ENCODE results near the gene MCCC2.
"Not testable (repeated sequence)": the region's sequence is repeated elsewhere in the genome, so short reads cannot be mapped to it uniquely, and the experiment has no call there.

Gene MCCC2

DNA sequence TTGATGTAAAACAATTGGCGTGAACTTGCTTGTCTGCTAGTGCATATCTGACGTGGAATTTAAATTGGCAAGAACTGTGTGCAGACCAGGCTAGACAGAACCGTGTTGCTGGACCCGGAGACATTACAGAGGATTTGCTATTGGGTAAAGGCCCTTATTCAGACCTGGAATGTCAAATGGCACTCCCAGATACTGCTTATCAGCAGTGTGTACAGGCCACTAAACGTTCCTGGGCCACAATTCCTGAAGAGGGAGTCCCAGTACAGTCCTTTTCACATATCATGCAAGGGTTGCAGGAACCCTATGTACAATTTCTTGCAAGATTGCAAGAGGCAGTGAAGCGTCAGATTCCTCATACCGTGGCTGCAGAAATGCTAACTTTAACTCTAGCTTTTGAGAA lies 13.5 kb upstream of the MCCC2 start:
- H3K4me3 ChIP-seq (replicated peaks in 1 of 2; ENCODE audit: low read depth in 2 of 2, low read length in 2 of 2), result no peak overlapping the region
- TF ChIP-seq, protein P1, sequence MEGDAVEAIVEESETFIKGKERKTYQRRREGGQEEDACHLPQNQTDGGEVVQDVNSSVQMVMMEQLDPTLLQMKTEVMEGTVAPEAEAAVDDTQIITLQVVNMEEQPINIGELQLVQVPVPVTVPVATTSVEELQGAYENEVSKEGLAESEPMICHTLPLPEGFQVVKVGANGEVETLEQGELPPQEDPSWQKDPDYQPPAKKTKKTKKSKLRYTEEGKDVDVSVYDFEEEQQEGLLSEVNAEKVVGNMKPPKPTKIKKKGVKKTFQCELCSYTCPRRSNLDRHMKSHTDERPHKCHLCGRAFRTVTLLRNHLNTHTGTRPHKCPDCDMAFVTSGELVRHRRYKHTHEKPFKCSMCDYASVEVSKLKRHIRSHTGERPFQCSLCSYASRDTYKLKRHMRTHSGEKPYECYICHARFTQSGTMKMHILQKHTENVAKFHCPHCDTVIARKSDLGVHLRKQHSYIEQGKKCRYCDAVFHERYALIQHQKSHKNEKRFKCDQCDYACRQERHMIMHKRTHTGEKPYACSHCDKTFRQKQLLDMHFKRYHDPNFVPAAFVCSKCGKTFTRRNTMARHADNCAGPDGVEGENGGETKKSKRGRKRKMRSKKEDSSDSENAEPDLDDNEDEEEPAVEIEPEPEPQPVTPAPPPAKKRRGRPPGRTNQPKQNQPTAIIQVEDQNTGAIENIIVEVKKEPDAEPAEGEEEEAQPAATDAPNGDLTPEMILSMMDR (IDR thresholded peaks at IDR 0.05; ENCODE audit: low read depth, low read length), result no peak
- peak; percentile 4 to 6 for DNase-seq (ENCODE audit: low read depth in 2 of 2)

DNA sequence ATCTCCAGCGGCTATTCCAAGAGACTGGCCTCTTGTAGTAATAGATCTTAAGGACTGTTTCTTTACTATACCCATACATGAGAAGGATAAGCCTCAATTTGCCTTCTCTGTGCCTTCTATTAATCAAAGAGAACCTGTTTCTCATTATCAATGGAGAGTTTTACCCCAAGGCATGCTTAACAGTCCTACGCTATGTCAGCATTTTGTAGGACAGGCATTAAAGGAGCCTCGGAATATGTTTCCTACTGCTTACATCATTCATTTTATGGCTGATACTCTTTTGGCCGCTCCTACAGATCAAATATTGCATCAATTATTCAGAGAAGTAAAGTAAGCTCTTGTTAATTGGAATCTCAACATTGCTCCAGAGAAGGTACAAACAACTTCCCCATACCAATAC lies 11.6 kb upstream of the MCCC2 start:
- not testable (repeated sequence) for DNase-seq (ENCODE audit: low read depth in 2 of 2); H3K4me3 ChIP-seq (replicated peaks in 1 of 2; ENCODE audit: low read depth in 2 of 2, low read length in 2 of 2)

DNA sequence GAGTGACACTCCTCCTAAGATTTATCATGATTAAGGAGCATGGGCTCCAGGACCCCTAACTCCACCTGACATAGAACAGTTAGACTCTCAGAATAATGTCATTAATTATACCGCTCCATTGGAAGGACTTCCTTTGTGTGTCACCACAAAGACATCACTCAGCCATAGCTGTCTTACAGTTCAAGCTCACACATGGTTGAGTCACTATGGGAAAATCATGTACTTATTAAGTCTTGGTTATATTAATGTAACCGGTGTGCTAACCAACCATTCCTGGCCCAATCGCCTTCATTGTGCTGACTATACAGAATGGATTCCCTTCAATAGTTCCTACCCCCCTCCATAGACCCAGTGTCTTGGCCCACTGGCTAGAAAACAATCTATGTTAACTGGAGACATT lies 10.9 kb upstream of the MCCC2 start:
- TF ChIP-seq, protein P1 (IDR thresholded peaks at IDR 0.05; ENCODE audit: low read depth, low read length), result no peak
- H3K4me3 ChIP-seq (replicated peaks in 1 of 2; ENCODE audit: low read depth in 2 of 2, low read length in 2 of 2), result no peak overlapping the region
- DNase-seq (ENCODE audit: low read depth in 2 of 2), result no peak

DNA sequence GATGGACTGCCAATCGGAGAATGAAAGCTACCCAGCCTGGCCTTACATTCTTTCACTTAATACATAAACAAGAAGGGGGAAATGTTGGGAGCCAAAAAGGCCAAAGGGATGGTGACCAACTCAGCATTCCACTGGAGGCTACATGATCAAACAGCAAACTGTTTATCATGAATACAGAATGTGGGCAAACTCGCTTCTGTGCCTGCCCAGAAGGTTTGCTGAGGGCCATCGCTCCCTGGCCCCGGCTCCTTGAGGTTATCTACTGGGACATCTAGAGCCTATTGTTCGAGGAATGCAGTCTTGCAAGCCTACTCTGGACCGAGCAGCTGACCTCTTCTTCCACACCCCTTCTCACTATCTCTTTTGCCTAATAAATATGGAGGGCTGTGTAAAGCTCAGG lies 9.3 kb upstream of the MCCC2 start:
- not testable (repeated sequence) for H3K4me3 ChIP-seq (replicated peaks in 1 of 2; ENCODE audit: low read depth in 2 of 2, low read length in 2 of 2); DNase-seq (ENCODE audit: low read depth in 2 of 2)

DNA sequence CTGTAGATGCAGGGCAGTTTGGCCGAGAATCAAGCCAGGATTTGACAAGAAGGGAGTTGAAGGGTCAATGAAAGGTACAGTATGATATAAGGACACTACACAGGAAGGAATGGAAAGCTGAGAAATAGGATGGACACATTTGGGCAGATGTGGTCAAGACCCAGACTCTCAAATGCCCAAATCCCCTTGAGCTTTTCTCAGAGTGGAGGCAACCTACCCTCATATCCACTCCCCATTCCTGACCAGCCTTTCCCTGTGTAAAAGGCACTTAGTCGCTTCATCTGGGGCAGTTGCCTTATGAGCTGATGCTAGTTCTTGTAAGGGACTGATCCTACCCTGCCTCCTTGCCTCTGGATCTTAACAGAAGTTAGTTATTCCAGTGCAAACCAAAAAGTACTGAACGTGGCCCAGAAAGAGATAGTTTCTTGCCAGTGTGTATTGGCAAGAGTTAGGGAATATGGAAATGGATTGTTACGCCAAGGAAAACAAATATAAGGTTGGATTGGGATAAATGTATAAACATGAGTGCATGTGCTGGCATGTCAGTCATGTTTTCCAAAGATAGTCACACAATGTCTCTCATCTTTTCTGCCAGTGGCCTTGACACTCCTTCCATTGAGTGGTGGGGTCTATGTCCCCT lies 4.1 kb upstream of the MCCC2 start:
- TF ChIP-seq, protein P1 (IDR thresholded peaks at IDR 0.05; ENCODE audit: low read depth, low read length), result no peak
- no peak overlapping the region for H3K4me3 ChIP-seq (replicated peaks in 1 of 2; ENCODE audit: low read depth in 2 of 2, low read length in 2 of 2)
- no peak for DNase-seq (ENCODE audit: low read depth in 2 of 2)

DNA sequence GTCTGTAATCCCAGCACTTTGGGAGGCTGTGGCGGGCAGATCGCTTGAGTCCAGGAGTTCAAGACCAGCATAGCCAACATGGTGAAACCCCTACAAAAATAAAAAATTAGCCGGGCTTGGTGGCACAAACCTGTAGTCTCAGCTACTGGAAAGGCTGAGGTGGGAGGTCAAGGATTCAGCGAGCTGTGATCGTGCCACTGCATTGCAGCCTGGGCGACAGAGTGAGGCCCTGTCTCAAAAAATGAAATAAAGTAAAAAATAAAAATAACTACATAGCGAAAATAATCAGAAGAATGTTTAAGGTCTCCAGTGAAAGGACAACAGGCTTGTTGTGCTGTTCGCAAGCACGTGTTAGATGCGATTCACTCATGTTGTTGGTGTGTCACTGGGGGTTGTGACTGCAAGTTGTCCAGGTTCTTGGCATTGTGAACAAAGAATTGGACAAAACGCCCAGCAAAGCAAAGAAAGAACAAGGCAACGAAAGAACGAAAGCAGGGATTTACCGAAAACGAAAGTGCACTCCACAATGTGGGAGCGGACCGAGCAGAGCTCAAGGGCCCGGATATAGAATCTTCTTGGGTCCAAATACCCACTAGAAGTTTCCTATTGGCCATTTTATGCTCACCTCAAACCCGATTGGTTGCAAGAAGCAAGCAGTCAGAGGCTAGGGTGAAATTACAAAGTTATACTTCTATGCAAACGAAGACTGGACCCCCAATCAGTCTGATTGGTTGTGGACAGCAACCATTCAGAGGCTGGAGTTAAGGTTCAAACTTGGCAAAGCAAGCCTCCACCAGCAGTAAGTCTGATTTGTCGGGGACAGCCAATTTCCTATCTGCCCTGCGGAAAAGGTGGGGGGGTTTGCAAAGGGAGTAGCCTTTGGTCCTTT lies 844 bp upstream of the MCCC2 start:
- peak in 1 of 2 donors; percentile 41 for DNase-seq (ENCODE audit: low read depth in 2 of 2)
- TF ChIP-seq, protein P1 (IDR thresholded peaks at IDR 0.05; ENCODE audit: low read depth, low read length), result no peak
- H3K4me3 ChIP-seq (replicated peaks in 1 of 2; ENCODE audit: low read depth in 2 of 2, low read length in 2 of 2), result peak overlapping the region; percentile 64 to 79

DNA sequence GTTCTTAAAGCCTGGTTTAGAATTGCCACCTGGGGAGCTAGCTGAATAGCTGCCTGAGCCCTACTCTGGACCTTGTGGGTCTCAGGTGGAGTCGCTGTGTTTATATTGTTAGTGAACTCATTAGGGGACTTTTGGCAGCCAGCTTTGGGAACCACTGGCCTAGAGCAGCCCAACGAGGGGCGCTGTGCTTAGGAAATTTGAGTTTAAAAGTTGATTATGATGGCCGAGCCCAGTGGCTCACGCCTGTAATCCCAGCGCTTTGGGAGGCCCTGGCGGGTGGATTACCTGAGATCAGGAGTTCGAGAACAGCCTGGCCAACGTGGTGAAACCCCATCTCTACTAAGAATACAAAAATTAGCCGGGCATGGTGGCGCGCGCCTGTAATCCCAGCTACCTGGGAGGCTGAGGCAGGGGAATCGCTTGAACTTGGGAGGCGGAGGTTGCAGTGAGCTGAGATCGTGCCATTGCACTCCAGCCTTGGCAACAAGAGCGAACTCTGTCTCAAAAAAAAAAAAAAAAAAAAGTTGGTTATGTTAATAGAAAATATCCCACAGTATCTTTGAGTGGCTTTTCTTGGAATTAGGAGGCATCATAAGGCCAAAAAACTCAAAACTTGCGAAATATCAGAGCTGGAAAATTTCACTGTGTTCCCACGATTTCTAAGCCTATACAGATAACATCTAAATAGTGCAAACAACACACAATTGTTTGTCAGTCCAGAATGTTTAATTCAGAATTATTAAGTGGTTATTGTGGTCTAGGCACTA lies 809 bp downstream of the MCCC2 start:
- TF ChIP-seq, protein P1 (IDR thresholded peaks at IDR 0.05; ENCODE audit: low read depth, low read length), result no peak
- peak in 1 of 2 donors; percentile 64 for DNase-seq (ENCODE audit: low read depth in 2 of 2)
- H3K4me3 ChIP-seq (replicated peaks in 1 of 2; ENCODE audit: low read depth in 2 of 2, low read length in 2 of 2), result peak overlapping the region; percentile 64 to 79
